Activated CD4-positive, alpha-beta T cell treated with anti-CD3 and anti-CD28 coated beads for 48 hours (primary cell): ENCODE results near the gene IQGAP2.
"Not testable (repeated sequence)": the region's sequence is repeated elsewhere in the genome, so short reads cannot be mapped to it uniquely, and the experiment has no call there.

Experiments
- DNase-seq: peaks from one replicate; pipeline ENCODE4 v3.0.0-alpha.2; 2020

The IQGAP2 gene

DNA sequence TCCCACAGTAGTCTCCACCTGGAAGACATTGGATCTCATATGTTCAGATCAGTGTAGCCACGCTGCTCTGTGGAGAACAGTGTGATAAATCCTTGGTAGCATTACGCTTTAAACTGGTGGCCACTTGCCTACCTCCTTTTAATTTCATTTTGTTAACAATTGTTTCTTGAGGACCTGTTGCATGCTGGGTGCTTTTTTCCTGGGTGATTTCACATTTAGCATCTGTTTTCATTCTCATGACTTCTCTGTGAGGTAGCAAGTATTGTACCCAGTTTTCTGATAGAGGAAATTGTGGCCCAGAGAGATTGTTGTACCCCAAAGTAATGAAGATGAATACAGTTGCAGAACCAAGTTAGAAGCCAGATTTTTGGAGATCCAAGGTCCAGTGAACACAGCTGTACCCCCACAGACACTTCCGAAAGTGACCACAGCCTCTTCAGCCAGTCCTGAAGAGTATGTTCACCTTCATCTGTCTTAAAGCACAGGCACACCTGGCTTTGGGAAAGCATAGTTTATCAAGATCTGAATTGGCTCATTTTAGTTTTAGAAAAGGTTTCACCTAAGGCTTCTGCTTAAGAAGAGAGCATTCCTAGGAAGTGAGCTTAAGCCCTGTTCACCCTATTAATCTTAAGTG is 144.9 kb downstream of the IQGAP2 start:
- no peak for DNase-seq

DNA sequence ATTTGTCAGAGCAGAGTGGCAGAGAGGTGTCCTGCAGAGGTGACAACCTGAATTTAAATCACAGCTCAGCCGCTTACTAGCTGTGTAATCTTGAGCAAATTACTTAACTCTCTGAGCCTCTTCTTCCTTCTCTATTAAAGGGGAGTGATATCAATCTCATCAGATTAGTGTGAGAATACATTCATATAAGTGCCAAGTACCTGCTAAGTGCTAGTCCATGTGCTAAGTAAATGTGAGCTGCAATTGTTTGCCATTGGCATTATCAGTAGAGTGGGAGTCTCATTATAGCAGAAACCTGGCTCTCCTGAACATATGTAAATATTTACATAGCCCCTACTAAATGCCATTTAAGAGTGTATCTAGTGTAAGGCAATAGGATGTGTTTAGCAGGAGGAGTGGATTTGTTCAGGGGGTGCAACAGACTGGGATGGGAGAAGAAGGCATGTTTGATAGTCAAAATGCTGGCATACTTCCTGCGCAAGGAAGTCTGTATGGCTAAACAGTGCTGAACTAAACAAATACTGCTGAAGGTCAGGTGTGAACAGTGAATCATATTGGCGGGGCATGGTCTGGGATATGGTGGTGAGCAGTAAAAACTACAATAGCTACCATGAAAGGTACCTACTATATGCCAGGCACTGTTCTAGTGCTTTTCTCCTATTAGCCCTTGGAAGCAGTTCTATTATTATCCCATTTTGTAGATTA is 145.6 kb downstream of the IQGAP2 start:
- no peak for DNase-seq

DNA sequence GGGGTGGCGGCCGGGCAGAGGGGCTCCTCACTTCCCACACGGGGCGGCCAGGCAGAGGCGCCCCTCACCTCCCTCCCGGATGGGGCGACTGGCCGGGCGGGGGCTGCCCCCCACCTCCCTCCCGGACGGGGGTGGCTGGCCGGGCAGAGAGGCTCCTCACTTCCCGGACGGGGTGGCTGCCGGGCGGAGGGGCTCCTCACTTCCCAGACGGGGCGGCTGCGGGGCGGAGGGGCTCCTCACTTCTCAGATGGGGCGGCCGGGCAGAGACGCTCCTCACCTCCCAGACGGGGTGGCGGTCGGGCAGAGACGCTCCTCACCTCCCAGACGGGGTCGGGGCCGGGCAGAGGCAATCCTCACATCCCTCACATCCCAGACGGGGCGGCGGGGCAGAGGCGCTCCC is 147.8 kb downstream of the IQGAP2 start:
- DNase-seq, result not testable (repeated sequence)

DNA sequence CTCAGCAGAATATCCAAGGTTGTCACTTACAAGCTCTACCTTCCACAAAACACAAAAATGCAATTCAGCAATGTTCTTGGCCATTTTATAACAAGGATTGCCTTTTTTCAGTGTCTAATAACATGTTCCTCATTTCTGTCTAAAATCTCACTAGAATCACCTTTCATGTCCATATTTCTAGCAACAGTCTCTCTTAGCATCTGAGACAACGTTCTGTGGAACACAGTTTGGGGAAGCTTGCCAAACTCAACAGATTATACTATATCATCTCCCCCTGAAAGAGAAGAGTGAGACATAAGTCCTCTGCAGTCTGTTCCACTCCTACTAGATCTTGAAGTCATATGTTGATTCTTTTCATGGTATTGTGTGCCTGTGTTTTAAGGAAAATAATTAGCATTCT is 149.5 kb downstream of the IQGAP2 start:
- no peak for DNase-seq

DNA sequence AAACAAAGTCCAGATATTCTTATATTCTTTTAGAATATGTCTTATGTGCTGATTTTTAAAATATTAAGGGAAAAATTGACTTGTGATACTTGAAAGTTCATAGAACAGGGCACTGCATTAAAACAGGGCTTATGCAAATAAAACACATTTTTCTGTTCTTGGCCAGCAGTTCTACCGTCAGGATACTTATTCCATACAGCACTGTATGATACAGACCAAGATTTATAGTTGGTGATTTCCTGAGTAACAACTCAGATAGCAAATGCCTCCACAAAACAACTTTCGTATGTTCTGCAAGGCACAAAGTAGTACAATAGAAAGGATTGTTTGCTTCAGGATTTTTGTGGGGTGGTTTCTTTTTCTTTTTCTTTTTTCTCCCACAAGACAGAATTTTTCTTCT is 150.2 kb downstream of the IQGAP2 start:
- no peak for DNase-seq

DNA sequence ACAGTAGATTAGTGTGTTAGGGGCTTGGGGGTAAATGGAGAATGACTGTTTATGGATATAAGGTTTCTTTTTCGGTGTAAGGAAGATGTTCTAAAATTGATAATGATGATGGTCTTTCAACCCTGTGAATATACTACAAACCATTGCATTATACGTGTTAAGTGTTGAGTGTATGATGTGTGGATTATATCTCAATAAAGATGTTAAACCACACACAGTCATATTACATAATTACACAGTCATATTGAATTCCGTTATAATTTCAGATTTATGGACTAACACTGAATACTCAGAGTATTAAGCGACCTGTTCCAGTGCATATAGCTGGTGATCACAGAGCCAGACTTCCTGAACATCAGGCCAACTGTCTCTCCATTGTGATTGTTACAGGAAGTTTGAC is 152.0 kb downstream of the IQGAP2 start:
- no peak for DNase-seq

DNA sequence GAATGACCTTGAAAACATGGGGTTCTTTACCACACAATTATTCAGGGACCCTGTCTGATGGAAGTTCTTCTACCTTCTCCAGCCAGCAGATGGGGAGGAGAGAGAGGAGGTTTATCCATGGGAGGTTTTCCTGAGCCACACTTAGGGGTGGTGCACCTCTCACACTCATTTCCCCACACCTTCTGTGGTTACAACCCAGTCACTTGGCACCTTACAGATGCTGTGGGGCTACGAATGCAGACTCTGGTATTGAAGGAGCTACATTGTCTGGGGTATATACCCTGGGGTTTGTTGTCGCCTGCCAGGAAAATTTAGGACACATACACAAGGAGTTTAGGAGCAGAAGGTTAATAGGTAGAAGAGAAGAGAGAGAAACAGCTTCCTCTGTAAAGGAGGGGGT is 152.6 kb downstream of the IQGAP2 start:
- no peak for DNase-seq

DNA sequence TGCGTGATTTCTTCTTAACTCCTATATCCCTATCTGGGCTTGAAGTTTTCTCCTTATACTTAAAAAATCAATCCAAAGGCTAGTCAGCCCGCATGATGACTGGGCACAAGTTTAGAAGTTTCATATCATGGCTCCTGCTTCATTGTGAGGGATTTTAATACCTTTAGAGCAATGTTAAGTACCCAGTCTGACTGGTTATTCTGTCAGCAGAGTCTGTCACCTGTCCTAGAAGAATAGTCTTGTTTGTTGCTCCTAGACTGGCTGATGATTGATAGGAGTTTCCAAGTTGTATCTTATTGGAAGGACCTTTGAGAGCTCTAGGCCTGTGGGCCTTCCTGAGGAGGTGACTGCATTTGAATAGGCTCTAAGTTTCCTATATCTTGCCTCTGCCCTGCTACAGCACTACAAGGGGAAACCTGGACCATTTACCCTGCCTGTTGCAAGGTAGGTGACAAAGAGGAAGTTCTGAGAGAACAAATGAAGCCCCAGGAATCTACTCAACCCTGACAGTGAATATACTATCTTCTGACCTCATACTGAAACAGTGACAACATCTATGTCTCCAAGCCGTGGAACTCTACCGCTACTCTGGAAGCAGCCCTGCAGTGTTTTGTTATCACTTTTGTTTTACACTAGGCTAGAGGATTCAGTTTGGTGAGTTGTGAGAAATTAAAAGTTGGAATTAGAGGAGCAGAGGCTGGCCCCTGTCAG is 153.6 kb downstream of the IQGAP2 start:
- no peak for DNase-seq

GRCh38 chr5:76560952-76561891 is 158.1 kb downstream of the IQGAP2 start:
- DNase-seq, result no peak

DNA sequence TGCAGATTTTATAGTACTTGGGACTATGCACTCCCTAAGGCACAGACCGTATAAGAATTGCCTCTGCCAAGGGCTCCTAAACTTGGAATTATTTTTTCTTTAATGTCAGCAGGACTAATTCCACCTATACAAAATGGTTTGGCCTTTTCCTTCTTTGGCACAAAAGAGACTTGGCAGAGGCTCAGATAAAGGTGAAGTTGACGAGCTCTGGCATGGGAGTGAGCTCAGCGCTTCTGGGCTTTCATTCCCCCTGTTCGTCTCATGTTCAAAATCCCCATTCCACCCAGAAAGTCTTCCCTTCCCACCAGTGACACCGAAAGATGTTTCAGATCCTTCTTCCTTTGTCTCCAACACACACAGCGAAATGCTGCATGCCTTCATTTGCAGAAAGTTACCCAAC is 158.9 kb downstream of the IQGAP2 start:
- no peak for DNase-seq

GRCh38 chr5:76565009-76565408 is 161.9 kb downstream of the IQGAP2 start:
- DNase-seq, result no peak

DNA sequence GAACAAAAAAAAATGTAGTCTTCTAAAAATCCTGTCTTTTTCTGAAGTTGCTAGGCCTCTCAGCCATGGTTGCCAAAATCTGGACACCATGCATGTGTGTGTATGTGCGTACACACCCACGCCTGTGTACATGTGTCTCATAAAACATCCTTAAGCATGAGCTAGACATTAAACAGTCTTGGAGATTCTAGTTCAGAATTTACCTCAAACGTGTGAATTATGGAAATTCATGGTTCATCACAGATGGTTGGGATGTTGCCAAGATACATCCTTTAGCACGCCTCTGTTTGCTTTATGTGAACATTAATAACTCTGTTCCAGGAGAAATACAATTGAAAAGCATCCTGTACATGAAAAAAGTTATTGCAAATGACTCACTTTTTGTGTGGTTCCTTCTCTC is 167.1 kb downstream of the IQGAP2 start:
- no peak for DNase-seq

DNA sequence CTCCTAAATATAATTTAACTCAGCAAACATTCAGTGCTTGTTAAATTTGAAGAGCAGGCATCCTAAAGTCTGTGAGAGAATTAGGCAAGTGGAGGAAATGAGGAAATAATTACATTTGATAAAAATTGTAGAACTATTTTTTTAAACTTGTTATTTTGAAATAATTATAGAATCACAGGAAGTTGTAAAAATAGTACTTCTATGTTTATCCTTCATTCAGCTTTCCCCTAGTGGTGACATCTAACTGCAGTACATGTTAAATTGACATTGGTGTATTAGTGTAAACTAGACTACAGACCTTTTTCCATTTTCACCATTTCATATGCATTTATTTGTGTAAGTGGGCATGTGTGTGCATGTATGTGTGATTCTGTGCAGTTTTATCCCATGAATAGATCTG is 168.5 kb downstream of the IQGAP2 start:
- DNase-seq, result no peak

DNA sequence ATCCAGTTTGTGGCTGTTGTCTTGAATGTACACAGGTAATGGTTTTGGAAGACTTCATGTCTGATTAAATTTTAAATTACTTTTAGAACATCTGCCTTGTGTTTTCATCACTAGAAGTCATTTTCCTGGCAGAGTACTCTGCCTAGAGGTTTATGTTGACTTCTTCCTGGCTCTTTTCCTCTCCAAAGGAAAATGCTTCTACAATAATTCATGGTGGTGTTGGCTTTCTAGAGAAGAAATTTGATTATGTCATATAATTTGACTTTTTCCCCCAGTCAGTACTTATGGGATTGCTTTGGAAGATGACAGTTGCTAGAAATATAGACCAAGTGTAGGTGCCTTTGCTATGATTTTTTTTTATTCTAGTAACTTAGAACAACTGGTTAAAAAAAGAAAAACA is 173.4 kb downstream of the IQGAP2 start:
- no peak for DNase-seq

GRCh38 chr5:76576996-76577395 is 173.9 kb downstream of the IQGAP2 start:
- no peak for DNase-seq

DNA sequence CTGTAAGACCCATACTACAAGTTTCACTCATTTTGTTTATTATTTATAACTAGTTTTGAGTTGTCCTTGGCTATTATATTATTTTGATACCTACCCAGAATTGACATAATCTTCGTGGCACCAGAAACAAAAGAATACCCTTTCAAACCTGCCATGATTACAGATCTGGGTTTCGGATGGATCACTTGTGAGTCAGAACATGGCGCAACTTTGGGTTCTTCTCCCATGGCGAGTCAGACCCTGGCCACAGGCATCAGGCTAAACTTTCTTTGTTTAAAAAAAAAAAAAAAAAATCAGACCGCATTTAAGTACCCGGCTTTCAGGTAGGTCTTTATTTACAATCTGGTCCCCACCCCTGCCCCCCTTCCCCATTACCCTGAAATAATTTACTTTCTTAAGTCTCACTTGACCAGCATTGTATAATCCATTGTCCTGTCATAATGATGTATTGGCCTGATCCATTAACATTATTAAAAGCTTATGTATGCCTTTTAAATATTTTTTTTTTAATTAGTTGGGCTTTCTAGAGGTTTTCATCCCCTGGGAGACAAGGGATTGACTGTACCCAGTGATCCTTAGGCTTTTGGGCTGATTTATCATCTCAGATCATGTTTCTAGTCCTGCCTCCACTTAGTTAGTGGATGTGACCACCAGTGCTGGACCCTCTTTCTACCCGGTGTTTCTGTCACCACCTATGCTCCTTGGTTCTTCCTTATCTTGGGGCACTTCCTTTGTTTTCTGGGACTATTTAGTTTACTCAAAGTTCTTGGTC is 176.3 kb downstream of the IQGAP2 start:
- peak; percentile 38 for DNase-seq

DNA sequence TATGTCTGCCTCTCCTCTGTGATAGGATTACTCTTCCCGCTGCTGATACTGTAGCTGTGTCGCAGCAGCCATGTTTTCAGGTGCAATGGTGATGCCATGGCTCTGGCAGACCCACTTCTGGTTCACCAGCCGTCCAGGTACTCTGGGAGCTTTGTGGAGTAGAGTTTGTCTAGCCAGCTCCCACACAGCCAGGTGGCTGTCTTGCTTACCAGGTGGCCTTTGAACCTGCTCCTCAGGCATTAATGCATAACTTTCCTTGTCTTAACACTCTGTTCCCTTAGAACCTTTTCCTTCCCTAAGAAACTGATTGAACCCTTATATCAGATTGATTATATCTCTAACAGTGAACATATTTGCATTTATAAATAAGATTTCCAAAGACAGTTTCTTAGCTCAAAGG is 177.9 kb downstream of the IQGAP2 start:
- DNase-seq, result no peak

DNA sequence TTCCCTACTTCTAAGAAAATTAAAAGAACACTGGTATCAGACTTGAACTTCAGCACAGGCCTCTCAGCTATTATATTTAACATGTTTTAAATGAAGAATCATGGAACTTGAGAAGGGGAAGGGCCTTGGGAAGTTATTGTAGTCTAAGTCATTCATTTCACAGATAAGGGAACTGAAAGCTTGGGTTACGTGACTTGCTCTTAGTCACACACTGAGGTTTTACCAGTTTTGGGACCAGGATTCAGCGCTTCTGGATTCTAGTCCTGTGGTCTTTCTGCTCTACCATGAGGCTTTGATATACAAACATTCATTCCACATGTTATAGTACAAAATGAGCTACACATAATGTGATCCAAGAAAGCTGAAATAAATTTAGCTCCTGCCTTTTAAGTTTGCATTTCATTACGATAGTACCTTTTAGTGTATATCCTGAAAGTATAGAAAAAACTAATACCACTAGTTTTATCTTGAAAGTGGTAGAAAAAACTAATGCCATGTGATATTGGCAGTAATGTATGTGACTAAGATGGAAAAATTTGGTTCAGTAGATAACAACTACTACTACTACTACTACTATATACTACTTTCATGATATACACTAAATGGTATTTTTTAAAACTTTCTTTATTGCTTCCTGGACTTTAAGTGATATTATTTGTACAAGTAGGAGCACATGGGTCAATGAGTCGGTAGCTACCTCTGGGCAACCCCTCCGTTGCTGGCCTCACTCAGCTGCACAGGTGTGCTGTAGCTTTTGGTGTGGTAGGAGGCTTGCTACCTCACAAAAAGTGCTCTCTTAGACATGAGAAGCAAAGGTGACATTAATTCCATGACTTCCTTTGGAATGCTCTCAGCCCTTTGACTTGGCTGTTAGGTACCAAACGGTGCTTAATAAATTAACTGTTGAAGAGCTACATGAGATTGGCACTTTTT is 179.4 kb downstream of the IQGAP2 start:
- peak; percentile 48 for DNase-seq

- DNase-seq, result no peak
These were observed 180.3 kb downstream of the IQGAP2 start for GRCh38 chr5:76583163-76584047.

DNA sequence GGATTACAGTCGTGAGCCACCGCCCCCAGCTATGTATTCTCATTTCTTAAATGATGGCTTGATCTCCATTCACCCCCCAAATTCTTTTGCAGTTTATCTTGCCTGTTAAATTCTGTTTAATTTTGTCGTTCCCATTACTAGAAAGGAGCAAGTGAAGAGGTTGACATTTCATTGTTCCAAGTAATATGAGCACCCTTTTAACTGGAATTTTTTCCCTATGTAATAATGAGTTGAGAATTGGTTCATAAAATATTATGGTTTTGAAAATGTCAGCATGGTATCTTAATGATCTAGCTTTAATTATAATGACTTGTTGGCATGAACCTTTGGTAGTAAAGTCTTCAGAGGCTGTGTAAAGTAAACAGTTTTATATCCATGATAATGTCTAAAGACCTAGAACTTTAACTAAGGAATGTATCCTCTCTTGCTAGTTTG is 182.7 kb downstream of the IQGAP2 start:
- DNase-seq, result no peak
